GM19043 (cell line): ENCODE measurements around the gene TSPAN18.

Source experiments
- ATAC-seq: cut with Tn5 transposase; IDR thresholded peaks from one replicate; pipeline ENCODE4 v1.9.1; 2021; ENCODE audit warnings: low read depth; ENCODE audit not compliant: unreplicated experiment

Gene TSPAN18

GRCh38 chr11:44791316-44791925 is 64.7 kb downstream of the TSPAN18 start:
- no peak for ATAC-seq

- ATAC-seq, result no peak
Observed at GRCh38 chr11:44792171-44792570, 65.4 kb downstream of the TSPAN18 start.

GRCh38 chr11:44793350-44794090 is 66.8 kb downstream of the TSPAN18 start:
- ATAC-seq, result no peak

GRCh38 chr11:44795803-44796535 is 69.2 kb downstream of the TSPAN18 start:
- ATAC-seq, result no peak

GRCh38 chr11:44797051-44797450 is 70.3 kb downstream of the TSPAN18 start:
- ATAC-seq, result no peak

GRCh38 chr11:44797886-44798606 is 71.3 kb downstream of the TSPAN18 start:
- no peak for ATAC-seq

GRCh38 chr11:44798607-44798972 is 71.8 kb downstream of the TSPAN18 start:
- ATAC-seq, result no peak

GRCh38 chr11:44799012-44799411 is 72.2 kb downstream of the TSPAN18 start:
- no peak for ATAC-seq

- ATAC-seq, result no peak
Observed at GRCh38 chr11:44802347-44802746, 75.6 kb downstream of the TSPAN18 start.

- no peak for ATAC-seq
Observed at GRCh38 chr11:44803009-44803408, 76.2 kb downstream of the TSPAN18 start.

GRCh38 chr11:44804449-44805437 is 78.0 kb downstream of the TSPAN18 start:
- ATAC-seq, result no peak

- no peak for ATAC-seq
Observed at GRCh38 chr11:44805596-44805995, 78.8 kb downstream of the TSPAN18 start.

GRCh38 chr11:44808053-44808753 is 81.4 kb downstream of the TSPAN18 start:
- ATAC-seq, result no peak

- no peak for ATAC-seq
Observed at GRCh38 chr11:44809283-44809682, 82.5 kb downstream of the TSPAN18 start.

GRCh38 chr11:44811841-44812448 is 85.2 kb downstream of the TSPAN18 start:
- ATAC-seq, result no peak

GRCh38 chr11:44812971-44813370 is 86.2 kb downstream of the TSPAN18 start:
- ATAC-seq, result no peak

- no peak for ATAC-seq
Observed at GRCh38 chr11:44813401-44813800, 86.6 kb downstream of the TSPAN18 start.

- ATAC-seq, result no peak
Observed at GRCh38 chr11:44814881-44815592, 88.3 kb downstream of the TSPAN18 start.
